ENCODE measurements around the gene ANKS3. TPM values are rescaled to one million over a fixed set of nuclear protein-coding genes. Genes with fewer than 3 reads are reported as not detected.

The ANKS3 gene
- total and polyA plus RNA-seq, 2 of the 8 experiments (the other 6 are each of a cell fraction or from before 2014, with no cell fraction given) = 15.5 to 23.9 TPM

DNA sequence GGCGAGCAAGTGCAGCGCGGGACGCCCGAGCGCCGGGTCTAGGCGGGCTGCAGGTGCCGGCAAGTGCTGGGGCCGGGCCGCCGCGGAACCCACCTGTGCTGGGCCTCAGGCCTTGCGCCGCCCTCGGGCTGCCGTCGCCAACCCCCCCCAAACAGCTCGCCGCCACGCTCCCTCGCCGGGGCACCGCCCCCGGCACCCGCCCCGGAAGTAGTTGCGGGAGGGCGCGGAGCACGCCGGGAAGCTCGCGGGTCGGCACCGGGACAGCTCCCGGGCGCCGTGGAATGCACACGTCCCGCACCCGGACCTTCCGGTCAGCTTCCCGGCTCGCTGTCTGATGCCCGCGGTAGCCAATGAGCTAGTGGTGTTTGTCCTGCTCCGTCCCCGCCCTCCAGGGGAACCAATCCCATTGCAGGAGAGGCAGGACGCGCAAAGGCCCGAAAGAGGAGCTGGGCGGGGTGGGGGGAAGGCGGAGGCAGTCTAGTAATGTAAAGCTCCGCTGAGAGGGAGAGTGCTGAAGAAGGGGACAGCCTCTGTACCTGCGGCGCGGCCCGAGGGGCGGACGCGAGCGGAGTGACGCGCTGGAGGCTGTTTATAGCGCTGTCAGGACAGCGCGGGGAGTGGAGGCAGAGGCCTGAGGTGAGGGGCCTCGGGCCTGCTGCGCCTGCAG lies at the start of gene ANKS3, which contains the start of gene DNAAF8 (continued):
- TF ChIP-seq ZNF274 (IDR thresholded peaks at IDR 0.05; ENCODE audit: borderline replicate concordance, extremely low read depth, low read length) (no peak), SIX5 (IDR thresholded peaks at IDR 0.05; ENCODE audit: low read depth, low read length) (no peak), SIRT6 (IDR thresholded peaks at IDR 0.05; ENCODE audit: low read length) (no peak), SIN3A (conservative IDR thresholded peaks at IDR 0.05 in 1 of 2, IDR thresholded peaks at IDR 0.05 in 1 of 2; ENCODE audit: low read depth in 1 of 2, low read length in 2 of 2) (no peak), TCF12 (IDR thresholded peaks at IDR 0.05; ENCODE audit: low read depth, low read length) (no peak), MAFK (IDR thresholded peaks at IDR 0.05; ENCODE audit: low read depth, low read length) (no peak), ASH2L (IDR thresholded peaks at IDR 0.05; ENCODE audit: low read length) (peak; percentile 60), BRCA1 (IDR thresholded peaks at IDR 0.05; ENCODE audit: low read depth, low read length) (no peak)
- TF ChIP-seq, protein P1, sequence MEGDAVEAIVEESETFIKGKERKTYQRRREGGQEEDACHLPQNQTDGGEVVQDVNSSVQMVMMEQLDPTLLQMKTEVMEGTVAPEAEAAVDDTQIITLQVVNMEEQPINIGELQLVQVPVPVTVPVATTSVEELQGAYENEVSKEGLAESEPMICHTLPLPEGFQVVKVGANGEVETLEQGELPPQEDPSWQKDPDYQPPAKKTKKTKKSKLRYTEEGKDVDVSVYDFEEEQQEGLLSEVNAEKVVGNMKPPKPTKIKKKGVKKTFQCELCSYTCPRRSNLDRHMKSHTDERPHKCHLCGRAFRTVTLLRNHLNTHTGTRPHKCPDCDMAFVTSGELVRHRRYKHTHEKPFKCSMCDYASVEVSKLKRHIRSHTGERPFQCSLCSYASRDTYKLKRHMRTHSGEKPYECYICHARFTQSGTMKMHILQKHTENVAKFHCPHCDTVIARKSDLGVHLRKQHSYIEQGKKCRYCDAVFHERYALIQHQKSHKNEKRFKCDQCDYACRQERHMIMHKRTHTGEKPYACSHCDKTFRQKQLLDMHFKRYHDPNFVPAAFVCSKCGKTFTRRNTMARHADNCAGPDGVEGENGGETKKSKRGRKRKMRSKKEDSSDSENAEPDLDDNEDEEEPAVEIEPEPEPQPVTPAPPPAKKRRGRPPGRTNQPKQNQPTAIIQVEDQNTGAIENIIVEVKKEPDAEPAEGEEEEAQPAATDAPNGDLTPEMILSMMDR (IDR thresholded peaks at IDR 0.05; ENCODE audit: control extremely low read depth in 1 of 3, insufficient read depth in 1 of 3, low read depth in 1 of 3, low read length in 3 of 3) = no peak

All from H1 (cell line).